SHP77 (cell line): ENCODE measurements around the gene TRMT10A.
"Not testable (repeated sequence)": the region's sequence is repeated elsewhere in the genome, so short reads cannot be mapped to it uniquely, and the experiment has no call there.

Experiments used
- DNase-seq, 2 experiments: peaks; one replicate each; lab custom pipeline; 2025; lab: John Stamatoyannopoulos, UW

Gene TRMT10A

DNA sequence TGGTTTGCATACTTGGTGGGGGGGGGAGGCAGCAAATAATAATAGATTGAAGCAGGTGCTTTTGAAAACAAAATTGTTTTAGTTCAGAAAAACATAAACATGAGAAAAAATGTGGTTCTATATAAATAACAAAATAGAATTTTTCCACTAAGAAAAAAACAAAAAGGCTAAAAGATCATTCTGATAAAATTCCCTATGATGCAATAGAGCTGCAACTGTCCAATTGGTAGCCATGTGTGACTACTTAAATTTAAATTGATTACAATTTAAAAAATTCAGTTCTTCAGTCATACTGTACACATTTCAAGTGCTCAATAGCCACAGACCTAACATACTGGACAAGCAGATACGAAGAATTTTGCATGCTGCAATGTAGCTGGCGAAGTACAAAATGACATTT, 11.0 kb downstream of the TRMT10A start:
- DNase-seq = no peak

- DNase-seq = no peak
Observed at GRCh38 chr4:99540277-99540939, 23.4 kb downstream of the TRMT10A start.

DNA sequence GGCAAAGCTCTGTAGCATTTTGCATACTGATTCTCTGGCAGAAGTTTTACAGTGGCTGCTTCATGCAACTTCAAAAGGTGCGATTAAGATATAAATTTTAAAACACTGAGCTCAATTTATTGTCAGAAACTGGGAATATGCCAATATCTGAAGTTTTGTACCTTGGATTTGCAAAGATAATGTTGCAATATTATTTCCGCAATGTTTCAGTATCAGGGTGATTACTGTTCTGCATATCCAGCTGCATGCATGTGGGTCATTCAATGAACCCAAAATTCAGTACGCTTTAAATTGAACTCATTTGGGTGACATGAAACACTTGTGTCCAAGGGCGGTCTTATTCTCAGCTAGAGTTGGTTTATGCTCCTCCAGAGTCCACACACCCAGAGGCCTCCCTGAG, 26.2 kb downstream of the TRMT10A start:
- no peak for DNase-seq

GRCh38 chr4:99536848-99537247, 27.0 kb downstream of the TRMT10A start:
- no peak for DNase-seq

DNA sequence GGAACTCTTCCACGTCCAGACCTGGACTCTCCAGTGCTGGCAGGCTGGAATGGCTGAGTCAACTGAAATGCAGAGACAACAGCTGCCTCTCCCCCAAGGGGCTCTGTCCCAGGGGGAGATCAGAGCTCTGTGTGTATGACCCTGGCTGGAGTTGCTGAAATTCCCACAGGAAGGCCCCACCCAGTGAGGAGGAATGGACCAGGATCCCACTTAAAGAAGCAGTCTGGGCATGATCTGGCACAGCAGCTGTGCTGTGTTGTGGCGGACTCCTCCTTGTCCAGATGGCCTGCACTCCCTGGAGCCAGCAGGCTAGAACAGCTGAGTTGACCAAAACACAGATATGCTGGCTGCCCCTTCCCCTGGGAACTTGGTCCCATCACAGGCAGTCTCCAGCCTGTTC, 27.6 kb downstream of the TRMT10A start:
- DNase-seq = no peak

DNA sequence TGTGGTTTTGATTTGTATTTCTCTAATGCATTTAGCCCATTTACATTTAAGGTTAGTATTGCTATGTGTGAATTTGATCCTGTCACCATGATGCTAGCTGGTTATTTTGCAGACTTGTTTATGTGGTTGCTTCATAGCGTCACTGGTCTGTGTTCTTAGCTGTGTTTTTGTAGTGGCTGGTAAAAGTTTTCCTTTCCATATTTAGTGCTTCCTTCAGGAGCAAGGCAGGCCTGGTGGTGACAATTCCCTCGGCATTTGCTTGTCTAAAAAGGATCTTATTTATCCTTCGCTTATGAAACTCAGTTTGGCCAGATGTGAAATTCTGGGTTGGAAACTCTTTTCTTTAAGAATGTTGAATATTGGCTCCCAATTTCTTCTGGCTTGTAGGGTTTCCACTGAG, 29.1 kb downstream of the TRMT10A start:
- not testable (repeated sequence) for DNase-seq

- DNase-seq = no peak
Observed at GRCh38 chr4:99529956-99530355, 33.9 kb downstream of the TRMT10A start.

DNA sequence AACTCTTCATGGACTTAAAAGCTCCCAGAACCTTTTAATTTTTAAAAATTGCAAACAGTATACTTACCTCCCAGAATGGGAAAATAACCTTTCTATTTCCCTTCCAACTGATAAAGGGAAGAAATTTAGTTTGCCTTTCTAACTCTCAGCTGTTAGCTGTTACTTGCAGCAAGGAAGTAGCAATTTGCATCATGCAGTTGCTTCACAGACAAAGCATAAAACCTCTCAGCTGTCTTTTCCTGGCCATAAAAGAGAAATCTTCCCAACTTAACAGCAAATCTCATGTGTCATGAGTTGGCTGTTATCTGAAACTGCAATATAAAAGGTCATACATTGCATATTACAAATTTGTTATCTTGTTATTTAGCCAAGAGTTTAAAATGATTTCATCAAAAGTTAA, 34.6 kb downstream of the TRMT10A start:
- DNase-seq = no peak

GRCh38 chr4:99518601-99519295, 45.1 kb downstream of the TRMT10A start:
- DNase-seq = no peak

- DNase-seq = no peak
Observed at GRCh38 chr4:99510721-99511120, 53.1 kb downstream of the TRMT10A start, which contains the start of gene C4orf17. Gene C4orf17, plus strand, starts transcription at chr4:99511021. Its CDS starts 2,061 bp downstream, at chr4:99513082.

DNA sequence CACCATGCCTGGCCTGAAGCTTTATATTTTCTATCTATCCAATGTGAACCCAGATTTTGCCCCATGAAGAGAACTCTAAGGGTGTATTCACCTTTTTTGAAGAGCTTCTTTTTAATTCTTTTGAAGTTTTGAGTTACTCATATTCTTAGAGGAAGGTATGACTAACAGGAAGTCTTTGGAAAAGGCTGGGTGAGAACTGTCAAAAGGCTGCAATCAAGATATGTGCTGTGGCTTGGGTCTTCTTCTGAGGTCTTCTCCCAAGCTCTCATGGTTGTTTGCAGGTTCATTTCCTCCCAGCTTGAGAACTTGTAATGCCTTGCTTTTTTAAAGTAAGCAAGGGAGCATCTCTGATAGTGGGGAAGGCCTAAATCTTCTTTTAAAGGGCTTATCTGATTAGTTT, 56.1 kb downstream of the TRMT10A start:
- no peak for DNase-seq

DNA sequence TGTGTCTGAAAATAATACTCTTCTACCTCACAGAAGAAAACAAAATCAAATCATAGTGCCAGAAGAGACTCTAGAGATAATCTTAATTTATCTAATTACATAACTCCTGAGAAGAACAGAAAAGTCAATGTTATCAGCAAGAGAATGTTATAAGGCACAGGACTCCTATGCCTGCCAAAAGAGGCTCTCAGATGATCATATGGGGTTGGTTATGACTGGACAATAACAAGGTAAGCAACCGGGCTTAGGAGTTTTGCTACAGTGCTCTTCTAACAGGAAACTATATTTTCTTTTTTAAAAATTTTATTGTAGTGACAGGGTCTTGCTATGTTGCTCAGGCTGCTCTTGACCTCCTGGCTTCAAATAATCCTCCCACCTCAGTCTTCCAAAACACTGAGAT, 56.5 kb downstream of the TRMT10A start:
- no peak for DNase-seq

- DNase-seq = no peak
Observed at GRCh38 chr4:99506781-99507180, 57.1 kb downstream of the TRMT10A start.

GRCh38 chr4:99504804-99505502, 58.9 kb downstream of the TRMT10A start:
- peak in 1 of 2 experiments; percentile 32 for DNase-seq
